NCI-H1092 (cell line): Measurements from ENCODE around the gene ZBTB9.

ENCODE experiments used
- DNase-seq: peaks from one replicate; lab custom pipeline; 2025; lab: John Stamatoyannopoulos, UW

Gene ZBTB9, protein sequence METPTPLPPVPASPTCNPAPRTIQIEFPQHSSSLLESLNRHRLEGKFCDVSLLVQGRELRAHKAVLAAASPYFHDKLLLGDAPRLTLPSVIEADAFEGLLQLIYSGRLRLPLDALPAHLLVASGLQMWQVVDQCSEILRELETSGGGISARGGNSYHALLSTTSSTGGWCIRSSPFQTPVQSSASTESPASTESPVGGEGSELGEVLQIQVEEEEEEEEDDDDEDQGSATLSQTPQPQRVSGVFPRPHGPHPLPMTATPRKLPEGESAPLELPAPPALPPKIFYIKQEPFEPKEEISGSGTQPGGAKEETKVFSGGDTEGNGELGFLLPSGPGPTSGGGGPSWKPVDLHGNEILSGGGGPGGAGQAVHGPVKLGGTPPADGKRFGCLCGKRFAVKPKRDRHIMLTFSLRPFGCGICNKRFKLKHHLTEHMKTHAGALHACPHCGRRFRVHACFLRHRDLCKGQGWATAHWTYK

GRCh38 chr6:33454009-33454946, at the start of gene ZBTB9:
ZBTB9 (plus strand) TSS chr6:33454576; CDS start chr6:33455101, 525 bp downstream.
- peak; percentile 90 for DNase-seq

GRCh38 chr6:33404884-33405283, 49.5 kb upstream of the ZBTB9 start:
- no peak for DNase-seq

- DNase-seq = no peak
Observed at GRCh38 chr6:33405386-33405940, 48.9 kb upstream of the ZBTB9 start.

DNA sequence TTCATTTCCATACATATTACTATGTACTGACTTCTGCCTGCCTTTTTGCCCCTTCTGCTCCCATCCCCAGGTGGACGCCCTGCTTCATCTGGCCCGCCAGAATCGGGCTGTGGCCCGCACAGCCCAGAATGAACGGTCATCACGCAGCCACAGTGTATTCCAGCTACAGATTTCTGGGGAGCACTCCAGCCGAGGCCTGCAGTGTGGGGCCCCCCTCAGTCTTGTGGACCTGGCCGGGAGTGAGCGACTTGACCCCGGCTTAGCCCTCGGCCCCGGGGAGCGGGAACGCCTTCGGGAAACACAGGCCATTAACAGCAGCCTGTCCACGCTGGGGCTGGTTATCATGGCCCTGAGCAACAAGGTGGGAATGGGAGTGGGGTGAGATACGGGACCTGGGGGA, 48.2 kb upstream of the ZBTB9 start:
- DNase-seq = no peak

- DNase-seq = no peak
Observed at GRCh38 chr6:33407132-33407718, 47.2 kb upstream of the ZBTB9 start.

DNA sequence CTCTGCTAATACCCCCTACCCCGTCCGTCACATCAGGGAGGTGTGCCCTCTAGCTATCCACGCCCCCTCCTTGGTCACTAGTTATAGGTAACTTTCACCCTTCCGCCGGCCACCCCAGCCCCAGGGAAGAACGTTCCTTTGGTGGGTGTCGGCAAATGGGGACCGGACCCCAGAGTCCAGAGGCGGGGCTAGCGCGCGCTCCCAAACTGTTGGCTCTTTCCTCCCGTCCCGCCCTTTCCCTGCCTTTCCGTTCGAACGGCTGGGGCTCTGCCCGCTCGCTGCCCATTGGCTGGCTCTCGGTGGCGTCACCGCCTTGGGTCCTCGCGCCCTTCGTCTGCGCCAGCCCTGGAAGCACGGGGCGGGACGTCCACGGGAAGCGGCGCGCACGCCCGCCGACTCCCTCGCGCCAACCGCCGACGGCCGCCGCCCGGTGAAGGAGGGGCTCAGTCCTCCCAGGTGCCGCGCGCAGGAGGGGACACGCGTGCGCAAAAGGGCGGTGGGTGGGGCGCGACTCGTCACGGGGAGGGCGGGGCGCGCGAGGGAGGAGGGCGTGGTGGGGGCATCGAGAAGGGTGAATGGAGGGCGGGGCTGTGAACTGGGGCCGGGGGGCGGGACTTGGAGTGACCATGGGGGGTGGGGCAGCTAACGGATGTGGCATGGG, 44.2 kb upstream of the ZBTB9 start:
- DNase-seq = peak; percentile 92

GRCh38 chr6:33410711-33411631, 43.4 kb upstream of the ZBTB9 start, which contains the start of gene PHF1:
PHF1 (plus strand) TSS chr6:33411014; CDS start chr6:33412264, 1,250 bp downstream.
- no peak for DNase-seq

DNA sequence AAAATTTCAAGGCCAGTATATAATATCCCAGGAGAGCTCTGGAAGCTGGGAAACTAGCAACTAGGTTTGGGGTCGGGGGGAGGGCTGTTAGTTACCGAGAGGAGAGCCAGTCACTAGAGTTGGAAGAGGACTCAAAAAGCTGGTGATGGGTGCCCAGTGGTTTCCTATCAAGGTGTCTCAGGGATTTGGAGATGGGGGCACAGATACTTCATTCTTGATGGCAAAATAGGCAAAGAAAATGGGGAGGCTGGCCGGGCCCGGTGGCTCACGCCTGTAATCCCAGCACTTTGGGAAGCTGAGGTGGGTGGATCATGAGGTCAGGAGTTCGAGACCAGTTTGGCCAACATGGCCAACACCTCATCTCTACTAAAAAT, 42.8 kb upstream of the ZBTB9 start:
- no peak for DNase-seq

GRCh38 chr6:33412140-33413009, 42.0 kb upstream of the ZBTB9 start:
- DNase-seq = no peak

DNA sequence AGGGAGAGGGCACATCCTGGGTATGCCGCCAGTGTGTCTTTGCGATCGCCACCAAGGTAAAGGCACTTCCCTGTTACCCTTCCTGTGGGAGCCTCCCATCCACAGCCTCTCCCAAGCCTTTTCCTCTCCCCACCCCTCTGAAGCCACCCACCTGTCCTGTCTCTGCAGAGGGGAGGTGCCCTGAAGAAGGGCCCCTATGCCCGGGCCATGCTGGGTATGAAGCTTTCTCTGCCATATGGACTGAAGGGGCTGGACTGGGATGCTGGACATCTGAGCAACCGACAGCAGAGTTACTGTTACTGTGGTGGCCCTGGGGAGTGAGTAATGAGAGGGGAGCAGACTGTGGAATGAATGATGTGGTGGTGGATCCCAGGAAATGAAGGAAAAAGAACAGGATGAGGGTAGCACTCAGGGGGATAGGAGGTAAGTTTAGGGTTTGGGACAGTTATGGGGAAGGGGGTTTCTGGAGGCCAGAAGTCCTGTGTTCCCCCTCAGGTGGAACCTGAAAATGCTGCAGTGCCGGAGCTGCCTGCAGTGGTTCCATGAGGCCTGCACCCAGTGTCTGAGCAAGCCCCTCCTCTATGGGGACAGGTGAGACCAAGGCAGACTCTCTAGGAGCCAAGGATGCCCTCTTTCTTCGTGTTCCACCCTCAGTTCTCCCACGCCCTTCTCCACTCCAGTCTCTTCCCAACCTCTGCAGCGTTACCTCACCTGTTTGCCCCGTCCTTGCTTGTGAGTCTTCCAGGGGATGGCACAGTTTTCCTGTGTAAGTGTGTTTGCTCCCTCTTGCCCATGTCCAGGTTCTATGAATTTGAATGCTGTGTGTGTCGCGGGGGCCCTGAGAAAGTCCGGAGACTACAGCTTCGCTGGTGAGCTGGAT, 40.9 kb upstream of the ZBTB9 start:
- DNase-seq = no peak

DNA sequence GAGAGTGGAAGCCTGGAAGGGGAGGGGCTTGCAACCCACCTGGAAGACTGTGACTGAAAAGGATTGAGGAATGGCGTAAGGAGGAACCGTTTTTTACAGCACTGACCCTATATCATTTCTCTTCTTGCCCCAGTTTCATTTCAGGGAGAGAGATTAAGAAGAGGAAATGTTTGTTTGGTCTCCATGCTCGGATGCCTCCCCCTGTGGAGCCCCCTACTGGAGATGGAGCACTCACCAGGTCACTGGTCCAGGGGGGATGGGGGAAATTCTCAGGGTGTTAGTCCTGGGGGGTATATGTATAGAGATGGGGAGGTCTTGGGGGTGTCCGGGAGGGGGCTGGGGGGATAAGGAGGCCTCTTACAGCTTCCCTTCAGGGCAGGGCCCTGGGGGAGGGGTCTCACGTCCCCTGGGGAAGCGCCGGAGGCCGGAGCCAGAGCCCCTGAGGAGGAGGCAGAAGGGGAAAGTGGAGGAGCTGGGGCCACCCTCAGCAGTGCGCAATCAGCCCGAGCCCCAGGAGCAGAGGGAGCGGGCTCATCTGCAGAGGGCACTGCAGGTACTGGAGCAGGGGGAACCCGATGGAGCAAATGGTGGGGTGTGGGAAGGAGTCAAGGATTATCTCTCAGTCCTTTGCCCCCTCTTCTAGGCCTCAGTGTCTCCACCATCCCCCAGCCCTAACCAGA, 39.6 kb upstream of the ZBTB9 start:
- no peak for DNase-seq

DNA sequence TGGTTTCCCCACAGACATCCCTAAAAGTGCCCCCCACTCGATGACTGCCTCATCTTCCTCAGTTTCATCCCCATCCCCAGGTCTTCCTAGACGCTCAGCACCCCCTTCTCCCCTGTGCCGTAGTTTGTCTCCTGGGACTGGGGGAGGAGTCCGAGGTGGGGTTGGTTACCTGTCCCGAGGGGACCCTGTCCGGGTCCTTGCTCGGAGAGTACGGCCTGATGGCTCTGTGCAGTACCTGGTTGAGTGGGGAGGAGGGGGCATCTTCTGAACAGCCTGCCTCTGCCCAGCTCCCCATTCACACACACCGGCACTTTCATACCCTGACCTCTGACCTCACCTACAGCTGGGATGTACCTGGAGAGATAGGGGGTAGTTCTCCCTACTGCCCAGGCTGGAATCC, 38.5 kb upstream of the ZBTB9 start:
- no peak for DNase-seq

- DNase-seq = no peak
Observed at GRCh38 chr6:33416386-33417127, 37.8 kb upstream of the ZBTB9 start.

- no peak for DNase-seq
Observed at GRCh38 chr6:33417128-33417902, 37.1 kb upstream of the ZBTB9 start.

DNA sequence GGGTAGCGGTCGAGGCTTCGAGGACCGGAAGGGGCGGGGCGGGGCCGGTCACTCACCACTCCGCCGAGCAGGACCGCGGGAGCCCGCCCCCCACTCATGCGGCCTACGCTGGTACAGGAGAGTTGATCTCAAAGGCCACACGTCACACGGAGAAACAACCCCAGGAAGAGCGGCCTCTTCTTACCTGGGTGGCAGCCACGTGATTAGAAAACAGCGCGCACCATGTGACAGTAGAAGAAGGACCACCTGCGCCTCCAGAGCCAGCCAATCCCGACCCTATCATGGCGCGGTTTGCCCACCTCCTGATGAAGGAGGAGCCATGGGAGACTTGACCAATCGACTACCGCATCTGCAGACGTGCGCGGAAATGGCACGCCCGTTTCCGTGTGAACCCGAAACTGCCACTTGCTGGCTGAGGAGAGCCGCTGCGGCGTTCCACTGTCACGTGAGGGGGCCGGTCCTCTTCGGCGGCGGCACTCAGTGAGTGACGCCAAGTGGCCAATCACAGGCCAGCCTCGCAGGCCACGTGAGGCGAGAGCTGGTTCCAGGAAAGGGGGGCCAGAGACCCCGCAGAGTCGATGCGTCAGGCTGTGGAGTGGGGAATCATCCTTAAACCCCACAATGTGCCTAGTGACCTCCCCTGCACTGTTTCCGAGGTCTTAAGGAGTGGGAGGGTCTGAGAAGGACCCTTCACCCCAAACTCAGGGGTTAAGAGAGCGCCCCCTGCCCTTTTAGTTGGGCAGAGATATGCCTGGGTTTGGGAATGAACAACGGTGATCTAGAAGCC, 36.3 kb upstream of the ZBTB9 start, which contains the start of gene CUTA:
Gene CUTA (minus strand): TSS at position 205 of the 787 bp plus-strand sequence. CDS start 107 bp downstream, at position 98.
- DNase-seq = peak; percentile 97
